ENCODE results near the gene UST.

DNA sequence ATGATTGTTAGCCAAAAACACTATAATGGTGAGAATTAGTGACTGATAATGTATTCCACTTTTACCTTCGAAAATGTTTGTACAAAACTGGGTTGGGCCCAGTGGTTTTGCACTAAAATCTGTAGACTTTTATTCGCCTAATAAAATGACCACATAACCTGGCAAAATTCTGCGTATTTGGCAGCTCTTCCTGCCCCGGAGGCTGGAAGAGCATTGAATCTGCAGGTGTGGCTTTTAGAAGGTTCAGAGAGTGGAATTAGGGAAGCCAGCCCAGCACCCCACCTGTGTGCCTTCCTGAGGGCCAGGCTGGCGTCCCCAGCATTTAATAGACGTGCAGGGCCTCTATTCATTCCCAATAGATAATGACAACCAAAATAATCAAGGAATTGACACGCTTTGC, 256.7 kb downstream of the UST start:
- TF ChIP-seq CTCF (IDR thresholded peaks at IDR 0.05; ENCODE audit: poor library complexity) (no peak), EZH2 (IDR thresholded peaks at IDR 0.05; ENCODE audit: borderline replicate concordance) (no peak), EZH2phosphoT487 (IDR thresholded peaks at IDR 0.05; ENCODE audit: low read depth, severe bottlenecking, unreplicated experiment) (no peak)
